HG02885 (cell line): ENCODE measurements around the gene GBA2.

ENCODE experiments used
- ATAC-seq: cut with Tn5 transposase; IDR thresholded peaks from one replicate; pipeline ENCODE4 v1.9.1; 2021; ENCODE audit warnings: mild to moderate bottlenecking; ENCODE audit not compliant: unreplicated experiment, poor library complexity

Gene GBA2

GRCh38 chr9:35698231-35698630 is 50.8 kb downstream of the GBA2 start:
- no peak for ATAC-seq

GRCh38 chr9:35697486-35697885 is 51.5 kb downstream of the GBA2 start:
- ATAC-seq: no peak

- peak; percentile 76 for ATAC-seq
These were observed 52.4 kb downstream of the GBA2 start for GRCh38 chr9:35696520-35697215.

DNA sequence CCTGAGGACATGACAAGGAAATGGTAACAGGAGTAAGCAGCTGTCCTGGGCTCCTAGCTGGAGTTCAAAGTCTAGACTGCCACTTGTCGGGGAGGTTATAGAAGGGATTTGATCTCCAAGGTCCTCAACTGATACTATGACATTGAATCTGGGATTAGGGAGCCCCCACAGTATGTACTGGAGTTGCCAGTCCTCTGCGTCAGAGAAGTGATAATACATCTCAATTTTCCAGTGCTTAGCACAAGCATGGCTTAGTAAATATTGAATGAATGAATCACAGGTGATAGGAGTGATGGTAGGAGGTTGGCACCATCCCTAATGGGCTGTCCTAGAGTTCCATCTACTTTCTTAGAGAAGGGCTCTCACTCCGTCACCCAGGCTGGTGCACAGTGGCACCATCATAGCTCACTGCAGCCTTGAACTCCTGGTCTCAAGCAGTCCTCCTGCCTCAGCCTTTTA is 53.1 kb downstream of the GBA2 start:
- no peak for ATAC-seq

DNA sequence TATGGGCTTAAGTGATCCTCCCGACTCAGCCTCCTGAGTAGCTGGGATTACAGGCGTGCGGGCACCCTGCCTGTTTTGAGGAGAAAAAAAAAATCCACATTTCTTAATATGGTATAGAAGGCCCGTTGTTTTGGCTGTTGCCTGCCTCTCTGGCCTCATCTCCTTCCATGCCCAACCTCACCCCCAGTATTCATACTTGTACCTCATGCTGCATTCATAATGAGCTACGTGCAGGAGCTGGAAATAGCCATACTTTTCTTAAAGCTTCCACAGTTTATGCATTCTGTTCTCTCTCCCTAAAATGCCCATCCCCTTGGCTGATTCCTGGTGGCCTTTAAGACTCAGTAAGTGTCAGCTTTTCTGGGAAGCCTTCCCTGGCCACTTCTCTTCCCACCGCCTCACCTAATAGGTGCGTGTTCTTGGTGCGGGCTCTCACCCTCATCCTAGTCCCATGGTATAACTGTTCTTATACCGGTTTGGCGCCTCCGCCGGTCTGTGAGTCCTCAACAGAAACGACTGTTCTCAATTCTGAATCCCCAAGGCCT is 57.2 kb downstream of the GBA2 start:
- no peak for ATAC-seq

GRCh38 chr9:35691334-35691650 is 57.7 kb downstream of the GBA2 start:
- ATAC-seq: no peak

DNA sequence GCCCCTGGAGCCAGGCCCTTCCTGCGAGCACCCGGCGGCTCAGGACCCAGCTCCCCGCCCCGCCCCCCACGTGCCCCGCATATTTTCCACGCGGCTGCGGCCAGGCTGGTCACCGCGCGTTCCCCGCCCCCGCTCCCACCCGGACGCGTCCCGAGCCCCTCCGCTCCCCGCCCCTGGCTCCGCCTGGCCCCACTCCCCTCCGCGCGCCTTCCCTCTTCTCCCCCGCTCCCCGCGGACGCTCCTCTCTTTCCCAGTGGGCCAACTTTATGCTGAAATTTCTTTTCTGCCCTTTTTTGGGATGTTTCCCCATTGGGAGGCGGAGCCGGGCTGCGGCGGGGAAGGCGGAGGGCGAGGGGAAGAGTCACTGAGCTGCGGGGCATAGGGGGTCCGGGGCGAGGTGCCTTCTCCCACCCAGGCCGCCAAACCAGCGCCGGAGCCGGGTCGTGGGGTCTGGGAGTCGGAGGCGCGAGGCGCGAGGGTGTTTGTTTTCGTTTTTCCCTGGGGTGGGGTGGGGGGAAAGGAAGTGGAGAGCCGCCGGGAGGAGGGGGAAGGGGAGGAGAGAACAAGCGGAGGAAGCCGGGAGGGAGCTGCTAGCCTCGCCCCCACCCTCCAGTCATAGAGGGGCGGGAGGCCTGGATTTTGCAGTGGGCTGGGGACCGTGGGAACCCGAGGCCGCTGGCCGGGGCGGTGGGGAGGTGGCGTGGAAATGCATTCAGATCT is 58.3 kb downstream of the GBA2 start:
- no peak for ATAC-seq

- no peak for ATAC-seq
These were observed 58.8 kb downstream of the GBA2 start for GRCh38 chr9:35690294-35690613.

DNA sequence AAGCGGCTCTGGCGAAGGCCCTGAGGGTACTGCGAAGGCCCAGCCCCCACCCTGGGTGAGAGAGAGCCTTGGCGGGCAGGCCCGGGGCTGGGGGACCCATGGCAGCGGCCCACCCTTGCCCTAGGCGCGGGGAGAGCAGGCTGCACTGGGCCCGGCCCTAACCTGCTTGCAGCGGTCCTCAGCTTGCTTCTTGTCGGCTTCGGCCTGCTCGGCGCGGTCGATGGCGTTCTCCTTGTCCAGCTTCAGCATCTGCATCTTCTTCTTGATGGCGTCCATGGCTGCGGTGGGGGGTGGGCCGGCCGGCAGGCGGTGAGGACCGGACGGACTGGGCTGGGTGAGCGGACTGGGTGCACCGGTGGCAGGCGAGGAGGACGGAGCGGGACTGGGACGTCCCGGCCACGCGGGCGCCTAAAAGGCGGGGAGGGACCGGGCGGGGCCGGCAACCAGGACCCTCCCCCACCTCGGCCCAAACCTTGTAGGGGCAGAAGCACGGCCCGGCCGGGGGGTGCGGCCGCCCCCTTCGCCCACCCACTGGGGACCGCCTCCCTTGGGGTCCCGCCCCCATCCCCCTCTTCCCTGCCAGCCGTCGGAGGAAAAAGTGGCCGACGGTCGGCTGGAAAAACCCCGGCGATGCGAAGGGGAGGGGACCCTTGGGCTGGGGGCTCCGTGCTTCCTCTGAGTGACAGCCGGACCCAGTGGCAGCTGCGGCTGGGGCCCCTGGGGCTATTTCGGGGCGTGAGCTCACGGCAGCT is 59.3 kb downstream of the GBA2 start, which contains the start of gene TPM2:
Gene TPM2 (minus strand): TSS at position 384 of the 752 bp plus-strand sequence. CDS start 108 bp downstream, at position 276.
- ATAC-seq: no peak

DNA sequence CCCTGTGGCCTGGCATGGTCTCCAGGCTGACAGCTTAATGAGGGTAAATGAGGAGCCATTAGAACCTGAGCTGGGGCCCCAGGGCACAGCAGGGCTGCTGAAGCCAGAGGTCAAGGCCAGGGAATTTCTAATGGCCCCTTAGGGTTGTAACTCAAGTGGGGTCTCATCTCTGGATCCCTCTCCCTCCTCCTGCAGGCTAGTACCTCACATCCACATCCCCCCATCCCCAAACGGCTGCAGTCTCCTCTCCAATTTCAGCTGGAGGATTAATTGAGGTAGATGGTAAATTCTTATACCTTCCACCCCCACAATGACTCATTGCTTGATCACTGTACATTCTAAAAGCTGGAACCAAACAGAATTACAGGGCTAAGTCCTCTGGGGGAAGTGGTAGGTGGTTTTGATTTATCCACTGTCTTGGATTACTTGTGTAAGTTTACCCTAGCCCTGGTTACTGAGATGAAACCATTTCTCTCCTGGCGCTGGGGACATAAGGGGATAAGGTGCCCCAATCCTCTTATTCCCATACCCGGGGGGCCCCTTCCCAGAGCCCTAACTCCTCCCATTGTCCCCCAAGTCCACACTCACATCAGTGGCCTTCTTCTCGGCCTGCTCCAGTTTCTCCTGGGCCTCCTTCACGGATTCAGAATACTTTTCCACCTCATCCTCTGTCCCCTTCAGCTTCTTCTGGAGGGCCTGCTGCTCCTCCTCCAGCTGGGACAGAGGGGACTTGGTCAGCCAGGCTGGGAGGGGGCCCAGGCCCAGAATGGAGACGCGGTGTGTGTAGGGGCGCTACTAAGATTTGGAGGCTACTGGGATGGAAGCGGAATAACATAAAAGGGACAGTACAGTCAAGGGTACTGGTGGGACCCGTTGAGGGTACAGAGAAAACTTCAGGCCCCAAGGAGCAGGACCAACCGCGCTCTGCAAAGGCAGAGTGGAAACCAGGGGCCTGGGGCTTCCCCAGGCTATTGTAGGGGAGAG is 60.2 kb downstream of the GBA2 start:
- ATAC-seq: no peak

DNA sequence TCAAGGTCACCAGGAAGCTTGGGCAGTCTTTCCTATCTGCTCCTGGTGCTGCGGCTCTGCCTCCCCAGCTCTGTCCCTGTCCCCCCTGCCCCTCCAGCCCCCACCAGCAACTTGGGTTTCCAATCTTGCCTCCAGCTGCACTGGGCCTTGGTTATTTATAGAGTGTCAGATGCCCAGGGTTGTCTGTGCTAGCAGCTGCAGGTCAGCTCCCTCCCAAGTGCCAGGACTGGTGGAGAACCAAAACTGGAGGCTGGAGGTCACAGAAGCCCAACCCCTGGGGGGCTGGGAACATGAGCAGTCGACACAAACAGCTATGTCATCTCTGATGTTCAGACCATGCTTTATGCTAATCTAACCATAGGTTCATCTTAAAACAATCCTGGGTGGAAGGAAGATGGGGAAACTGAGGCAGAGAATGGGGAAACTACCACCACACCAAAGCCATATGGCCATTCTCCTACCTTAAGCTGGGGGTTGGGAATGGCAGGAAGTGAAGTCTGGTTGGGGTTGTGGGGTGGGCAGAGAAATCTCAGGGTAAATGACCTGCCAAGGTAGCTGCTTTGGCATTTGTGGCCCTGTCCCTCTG is 61.0 kb downstream of the GBA2 start:
- no peak for ATAC-seq

DNA sequence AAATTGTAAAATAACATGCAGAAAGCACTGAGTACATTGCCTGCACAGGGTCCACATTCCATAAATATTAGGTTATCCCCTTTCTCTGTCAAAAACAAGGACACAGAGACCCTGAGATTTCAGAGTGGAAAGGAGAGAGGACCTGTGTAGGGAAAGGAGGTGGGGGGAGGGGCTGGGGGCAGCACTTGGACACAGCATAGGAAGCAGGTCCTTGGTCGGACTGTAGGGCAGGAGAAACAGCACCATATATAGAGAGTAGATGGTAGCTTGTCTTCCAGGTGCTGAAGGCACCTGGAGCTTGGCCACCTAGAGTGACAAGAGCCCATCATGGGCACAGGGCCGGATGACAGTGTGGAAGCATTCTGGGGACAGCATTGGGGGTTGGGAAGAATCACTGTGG is 61.7 kb downstream of the GBA2 start:
- no peak for ATAC-seq
